ENCODE results near the gene GRIP2.

Gene GRIP2

GRCh38 chr3:14570864-14571263, 30.7 kb upstream of the GRIP2 start:
- no peak for TF ChIP-seq CTCF (IDR thresholded peaks at IDR 0.05; ENCODE audit: low read depth, low read length, missing control alignments)
- in situ Hi-C loops (cut with HindIII; ENCODE audit: low pct_ligation_motif_present, low sequenced_read_pairs) = no loop called here
- H3K36me3 ChIP-seq (replicated peaks) = no peaks in the 10 kb centered on the region
- H3K4me3 ChIP-seq (ENCODE audit: low read depth, low read length) = no peak overlapping the region
- no peak overlapping the region for H3K27ac ChIP-seq
- H3K27me3 ChIP-seq (replicated peaks) = peaks cover 11% of the 10 kb centered on the region
- DNase-seq = no peak

- Histone ChIP-seq H3K27me3 (replicated peaks) (peaks cover 18% of the 10 kb centered on the region), H3K4me3 (ENCODE audit: low read depth, low read length) (no peak overlapping the region), H3K36me3 (replicated peaks) (no peaks in the 10 kb centered on the region), H3K27ac (no peak overlapping the region)
- no peak for TF ChIP-seq CTCF (IDR thresholded peaks at IDR 0.05; ENCODE audit: low read depth, low read length, missing control alignments)
- in situ Hi-C loops (cut with HindIII; ENCODE audit: low pct_ligation_motif_present, low sequenced_read_pairs) = no loop called here
- no peak for DNase-seq
Observed at GRCh38 chr3:14570089-14570488, 29.9 kb upstream of the GRIP2 start.

GRCh38 chr3:14569474-14570000, 29.4 kb upstream of the GRIP2 start:
- Histone ChIP-seq H3K4me3 (ENCODE audit: low read depth, low read length) (no peak overlapping the region), H3K27ac (no peak overlapping the region), H3K27me3 (replicated peaks) (peaks cover 20% of the 10 kb centered on the region), H3K36me3 (replicated peaks) (no peaks in the 10 kb centered on the region)
- no peak for TF ChIP-seq CTCF (IDR thresholded peaks at IDR 0.05; ENCODE audit: low read depth, low read length, missing control alignments)
- in situ Hi-C loops (cut with HindIII; ENCODE audit: low pct_ligation_motif_present, low sequenced_read_pairs) = no loop called here
- DNase-seq = no peak

GRCh38 chr3:14568269-14568668, 28.1 kb upstream of the GRIP2 start:
- DNase-seq = no peak
- no peak overlapping the region for H3K27ac ChIP-seq
- H3K4me3 ChIP-seq (ENCODE audit: low read depth, low read length) = no peak overlapping the region
- TF ChIP-seq CTCF (IDR thresholded peaks at IDR 0.05; ENCODE audit: low read depth, low read length, missing control alignments) = no peak
- H3K36me3 ChIP-seq (replicated peaks) = no peaks in the 10 kb centered on the region
- peaks cover 30% of the 10 kb centered on the region for H3K27me3 ChIP-seq (replicated peaks)
- in situ Hi-C loops (cut with HindIII; ENCODE audit: low pct_ligation_motif_present, low sequenced_read_pairs) = no loop called here

GRCh38 chr3:14566812-14567211, 26.7 kb upstream of the GRIP2 start:
- Histone ChIP-seq H3K4me3 (ENCODE audit: low read depth, low read length) (no peak overlapping the region), H3K36me3 (replicated peaks) (no peaks in the 10 kb centered on the region), H3K27me3 (replicated peaks) (peaks cover 35% of the 10 kb centered on the region), H3K27ac (no peak overlapping the region)
- TF ChIP-seq CTCF (IDR thresholded peaks at IDR 0.05; ENCODE audit: low read depth, low read length, missing control alignments) = no peak
- in situ Hi-C loops (cut with HindIII; ENCODE audit: low pct_ligation_motif_present, low sequenced_read_pairs) = no loop called here
- no peak for DNase-seq

GRCh38 chr3:14565868-14566588, 25.9 kb upstream of the GRIP2 start:
- Histone ChIP-seq H3K27me3 (replicated peaks) (peaks cover 35% of the 10 kb centered on the region), H3K36me3 (replicated peaks) (no peaks in the 10 kb centered on the region), H3K4me3 (ENCODE audit: low read depth, low read length) (no peak overlapping the region), H3K27ac (no peak overlapping the region)
- in situ Hi-C loops (cut with HindIII; ENCODE audit: low pct_ligation_motif_present, low sequenced_read_pairs) = no loop called here
- no peak for TF ChIP-seq CTCF (IDR thresholded peaks at IDR 0.05; ENCODE audit: low read depth, low read length, missing control alignments)
- DNase-seq = peak; percentile 47
